SK-N-MC (cell line): Measurements from ENCODE around the gene SKIC8.

Experiments
- EZH2 ChIP-seq: fragments of 200-600 bp; sonication (generic); IDR thresholded peaks from one replicate; pipeline ENCODE4 v1.6.1; 2017; ENCODE audit warnings: antibody characterized with exemption
- FOXP2 ChIP-seq: optimal IDR thresholded peaks from 2 replicates; pipeline ENCODE3; 2011; ENCODE audit warnings: mild to moderate bottlenecking, moderate library complexity; ENCODE audit not compliant: insufficient read depth; ENCODE audit errors: extremely low read length, control extremely low read depth

DNA sequence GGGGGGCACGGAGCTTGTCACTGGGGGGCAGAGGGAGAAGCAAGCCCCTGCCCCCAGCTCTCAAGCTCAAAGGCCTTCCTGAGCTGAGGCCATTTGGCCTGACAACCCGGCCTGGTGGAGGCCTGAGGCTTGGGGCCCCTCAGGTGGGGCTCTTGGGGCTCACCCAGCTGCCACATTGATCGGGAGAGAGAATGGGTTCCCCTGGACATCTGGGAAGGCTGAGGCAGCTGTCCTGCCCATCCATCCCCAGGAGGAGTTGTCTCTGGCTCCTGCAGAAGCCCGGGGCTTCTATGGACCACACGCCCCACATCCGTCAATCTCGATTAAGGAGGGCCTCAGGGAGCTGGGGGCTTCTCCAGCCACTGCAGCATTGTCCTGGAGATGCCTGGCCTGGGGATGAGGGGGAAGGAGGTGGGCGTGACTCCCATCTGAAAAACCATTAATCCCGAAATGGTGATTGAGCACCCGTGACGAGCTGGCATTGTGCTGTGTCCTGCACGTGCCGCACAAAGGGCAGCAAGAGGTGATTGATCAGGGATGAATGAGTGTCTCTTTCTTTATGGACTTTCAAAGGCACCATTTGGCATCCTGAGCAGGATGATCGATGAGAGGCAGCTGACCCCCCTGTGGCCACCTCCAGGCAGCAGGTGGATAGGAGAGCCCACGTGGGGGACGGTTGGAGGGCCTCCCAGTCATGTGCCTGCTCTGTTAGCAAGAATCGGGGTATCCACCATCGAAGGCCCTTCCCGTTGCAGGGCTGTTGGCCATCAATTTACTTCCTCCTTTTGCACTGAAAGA, 23.5 kb upstream of the SKIC8 start:
- no peak for TF ChIP-seq FOXP2
- no peak for TF ChIP-seq EZH2
